Heart right ventricle (tissue), 16 donors: Measurements from ENCODE around the gene MTA3. TPM values are rescaled to one million over a fixed set of nuclear protein-coding genes. Genes with fewer than 3 reads are reported as not detected.
A peak's percentile ranks its signal among the peaks of the same experiment; 100 is the strongest.

Experiments used
- ATAC-seq, 8 donors: fragments of 200-7000 bp; cut with Tn5 transposase; one replicate each; pipeline ENCODE4 v1.9.1; 2020; ENCODE audit warnings: mild to moderate bottlenecking in 8 of 8, moderate library complexity in 8 of 8, moderate number of reproducible peaks in 1 of 8
- DNase-seq, 2 donors: peaks; one replicate each; pipeline ENCODE4 v3.0.0-alpha.2; 2020
- H3K27ac ChIP-seq, 10 donors: fragments of 200-600 bp; sonication (generic) in 2 of 10; one replicate each; pipeline versions ENCODE4 v1.5.0 to v1.8.0; 2020 to 2022; ENCODE audit warnings: mild to moderate bottlenecking in 3 of 10
- H3K27me3 ChIP-seq, 7 donors: fragments of 200-600 bp; one replicate each; pipeline ENCODE4 v1.8.0; 2021 to 2022; ENCODE audit warnings: mild to moderate bottlenecking in 2 of 7
- H3K36me3 ChIP-seq, 9 donors: fragments of 200-600 bp; sonication (generic) in 1 of 9; one replicate each; pipeline versions ENCODE4 v1.5.0 to v1.8.0; 2020 to 2022; ENCODE audit warnings: mild to moderate bottlenecking in 2 of 9
- H3K4me1 ChIP-seq, 9 donors: fragments of 200-600 bp; sonication (generic) in 1 of 9; one replicate each; pipeline versions ENCODE4 v1.5.0 to v1.8.0; 2020 to 2022; ENCODE audit warnings: mild to moderate bottlenecking in 4 of 9
- H3K4me3 ChIP-seq, 10 donors: fragments of 200-600 bp; sonication (generic) in 2 of 10; one replicate each; pipeline versions ENCODE4 v1.5.0 to v1.8.0; 2020 to 2022; ENCODE audit warnings: mild to moderate bottlenecking in 7 of 10, moderate library complexity in 2 of 10
- H3K9me3 ChIP-seq, 11 donors: fragments of 200-600 bp in 10 of 11; sonication (generic) in 2 of 11; one replicate each; pipeline versions ENCODE4 v1.5.0 to v1.8.0; 2013 to 2022; ENCODE audit warnings: mild to moderate bottlenecking in 2 of 11, control low read depth in 1 of 11, moderate library complexity in 1 of 11
- CTCF ChIP-seq, 9 donors: fragments of 200-600 bp; sonication (generic) in 2 of 9; IDR thresholded peaks; one replicate each; pipeline versions ENCODE4 v1.5.0 to v1.8.0; 2021 to 2022; ENCODE audit warnings: antibody characterized with exemption in 9 of 9, mild to moderate bottlenecking in 5 of 9, moderate library complexity in 1 of 9
- WGBS, 2 donors: extraction: QIAGEN DNeasy Blood & Tissue Kit; methylation state at CpG; one replicate each; pipeline ENCODE4 v1.1.7; 2013; ENCODE audit warnings: inconsistent platforms in 1 of 2; 5-methylcytosine and 5-hydroxymethylcytosine counted together
- intact Hi-C, 10 donors: fragments of 100-400 bp; cut with DNase I; formaldehyde crosslinking; loops; one replicate each; pipeline versions ENCODE4 v1.11.1 to v1.14.2; 2022
- polyA plus RNA-seq, 2 donors: library from polyadenylated mRNA; stranded (reverse); fragments of 200-250 nt; gene quantifications; one replicate each; pipeline ENCODE4 v1.2.3, GENCODE V29; 2013
- total RNA-seq, 10 donors: library from RNA; stranded (reverse); fragmentation: NEBNext Ultra II Directional in 3 of 10; extraction: Animal tissue kit (Norgen Biotek cat#: 25700) in 3 of 10; gene quantifications; one replicate each; pipeline versions ENCODE4 v1.2.1 to v1.2.4, GENCODE V29; 2021 to 2023
- donor health status: Arrhythmogenic right ventricular cardiomyopathy.
- donor health status: ischemic (EF 13 %, LVEDD 7.1; RV severe dilation, severe dysfunction).
- donor health status: healthy with polysubstance abuse.
- donor health status: DM: no; HTN: yes; CAD: no.
- donor health status: DM: no; HTN: no; CAD: no.
- donor health status: ischemic (EF 25% LVEDD 6.9; RV normal size, moderate dysfunction).
- donor health status: ischemic (EF 25% LVEDD 5.7; RV mildly dilated, moderate dysfunction).
- donor health status: healthy.
- donor health status: DM: yes; HTN: yes; CAD: no.
- donor health status: Ischemic cardiomyopathy.
- donor health status: ischemic (EF 35%, LVEDD 5.7; RV mildly dilated, moderate dysfunction).
- donor health status: nonischemic (EF 11% LVEDD 7.7; RV severe dilation, severe dysfunction).
- donor health status: DM: yes; HTN: yes; CAD: no.
- donor health status: PGD.
- donor health status: ischemic (EF 29% LVEDD 5.4; RV normal size, mild dysfunction).
- donor health status: nonischemic (EF 23%, LVEDD 6.1; RV moderate dilation, normal function).

Gene MTA3
- total and polyA plus RNA-seq, 12 donors = 11.2 to 29.4 (median 21.9) TPM

GRCh38 chr2:42744545-42745082, 176.2 kb downstream of the MTA3 start:
- intact Hi-C loops = no loop called here
- Histone ChIP-seq H3K27ac (no peak overlapping the region), H3K4me3 (no peak overlapping the region), H3K36me3 (peaks cover 0 to 14% (median 0%) of the 10 kb centered on the region in 9 donors), H3K27me3 (no peaks in the 10 kb centered on the region), H3K4me1 (no peaks in the 10 kb centered on the region), H3K9me3 (no peaks in the 10 kb centered on the region)
- no peak for TF ChIP-seq CTCF (IDR thresholded peaks at IDR 0.05)
- ATAC-seq = no peak
- 95 to 98% methylated on average over 3 of the region's 3 CpGs for WGBS, 2 donors
- no peak for DNase-seq

- DNase-seq (no peak), ATAC-seq (no peak)
- no peak for TF ChIP-seq CTCF (IDR thresholded peaks at IDR 0.05)
- Histone ChIP-seq H3K36me3 (peaks cover 0 to 9% (median 0%) of the 10 kb centered on the region in 9 donors), H3K27me3 (no peaks in the 10 kb centered on the region), H3K4me1 (peaks cover 0 to 13% (median 0%) of the 10 kb centered on the region in 9 donors), H3K4me3 (no peak overlapping the region), H3K27ac (no peak overlapping the region), H3K9me3 (no peaks in the 10 kb centered on the region)
- 97 to 99% methylated on average over 3 of the region's 3 CpGs for WGBS, 2 donors
- intact Hi-C loops = no loop called here
Observed at GRCh38 chr2:42747422-42747821, 179.0 kb downstream of the MTA3 start.

GRCh38 chr2:42748840-42749239, 180.4 kb downstream of the MTA3 start:
- H3K4me1 ChIP-seq = peaks cover 0 to 26% (median 7%) of the 10 kb centered on the region in 9 donors
- H3K4me3 ChIP-seq = no peak overlapping the region
- no peak overlapping the region for H3K27ac ChIP-seq
- intact Hi-C loops = no loop called here
- WGBS, 2 donors = 96% methylated on average over 4 of the region's 4 CpGs
- H3K9me3 ChIP-seq = no peaks in the 10 kb centered on the region
- DNase-seq = no peak
- peaks cover 0 to 17% (median 0%) of the 10 kb centered on the region in 9 donors for H3K36me3 ChIP-seq
- ATAC-seq = no peak
- no peak for TF ChIP-seq CTCF (IDR thresholded peaks at IDR 0.05)
- H3K27me3 ChIP-seq = no peaks in the 10 kb centered on the region

GRCh38 chr2:42752314-42752713, 183.9 kb downstream of the MTA3 start:
- intact Hi-C loops = no loop called here
- no peak overlapping the region for H3K4me3 ChIP-seq
- DNase-seq (peak in 1 of 2 donors; percentile 23), ATAC-seq (peak in 6 of 8 donors; percentile 25 to 66 (median 42))
- no peak for TF ChIP-seq CTCF (IDR thresholded peaks at IDR 0.05)
- no peaks in the 10 kb centered on the region for H3K9me3 ChIP-seq
- H3K36me3 ChIP-seq = peaks cover 0 to 21% (median 0%) of the 10 kb centered on the region in 9 donors
- 77 to 88% methylated on average over 2 of the region's 2 CpGs for WGBS, 2 donors
- H3K27me3 ChIP-seq = no peaks in the 10 kb centered on the region
- peaks cover 3 to 46% (median 16%) of the 10 kb centered on the region in 9 donors for H3K4me1 ChIP-seq
- H3K27ac ChIP-seq = peak overlapping the region in 1 of 10 donors; percentile 73
